Fibroblast of skin of scalp (primary cell): ENCODE data around the gene DUSP14.
"Not testable (repeated sequence)": the region's sequence is repeated elsewhere in the genome, so short reads cannot be mapped to it uniquely, and the experiment has no call there.

ENCODE experiments used
- DNase-seq: peaks from one replicate; pipeline ENCODE4 v3.0.0-alpha.2; 2013

Gene DUSP14

GRCh38 chr17:37485938-37486570 lies 3.6 kb upstream of the DUSP14 start:
- DNase-seq = no peak

GRCh38 chr17:37488009-37488604 lies 1.6 kb upstream of the DUSP14 start:
- DNase-seq = peak; percentile 99

GRCh38 chr17:37488607-37489196 lies 989 bp upstream of the DUSP14 start:
- peak; percentile 92 for DNase-seq

- peak; percentile 57 for DNase-seq
These were observed 414 bp downstream of the DUSP14 start for GRCh38 chr17:37490022-37490587.

GRCh38 chr17:37490638-37491614 lies 1.2 kb downstream of the DUSP14 start:
- DNase-seq = peak; percentile 90

- DNase-seq = no peak
These were observed 2.5 kb downstream of the DUSP14 start for GRCh38 chr17:37492167-37492566.

GRCh38 chr17:37493249-37494027 lies 3.7 kb downstream of the DUSP14 start:
- DNase-seq = peak; percentile 98

GRCh38 chr17:37494401-37494831 lies 4.7 kb downstream of the DUSP14 start:
- DNase-seq = no peak

GRCh38 chr17:37494971-37495370 lies 5.3 kb downstream of the DUSP14 start:
- DNase-seq = no peak

- no peak for DNase-seq
These were observed 10.7 kb downstream of the DUSP14 start for GRCh38 chr17:37500378-37500777.

- no peak for DNase-seq
These were observed 12.6 kb downstream of the DUSP14 start for GRCh38 chr17:37502009-37502936.

GRCh38 chr17:37503148-37503547 lies 13.5 kb downstream of the DUSP14 start:
- DNase-seq = no peak

GRCh38 chr17:37505333-37505732 lies 15.6 kb downstream of the DUSP14 start:
- DNase-seq = no peak

- peak; percentile 36 for DNase-seq
These were observed 17.0 kb downstream of the DUSP14 start for GRCh38 chr17:37506678-37507077.

GRCh38 chr17:37507111-37507510 lies 17.4 kb downstream of the DUSP14 start:
- no peak for DNase-seq

- DNase-seq = no peak
These were observed 20.4 kb downstream of the DUSP14 start for GRCh38 chr17:37510056-37510455.

GRCh38 chr17:37511642-37512041 lies 22.0 kb downstream of the DUSP14 start:
- DNase-seq = not testable (repeated sequence)

- no peak for DNase-seq
These were observed 22.9 kb downstream of the DUSP14 start for GRCh38 chr17:37512442-37513068.

- DNase-seq = no peak
These were observed 24.0 kb downstream of the DUSP14 start for GRCh38 chr17:37513711-37514110.

GRCh38 chr17:37516127-37516571 lies 26.5 kb downstream of the DUSP14 start:
- peak; percentile 86 for DNase-seq
